Heart left ventricle (tissue), 16 donors: ENCODE results near the gene GLP1R. TPM values are rescaled to one million over a fixed set of nuclear protein-coding genes. Genes with fewer than 3 reads are reported as not detected.

Experiments used
- ATAC-seq, 4 donors: fragments of 200-7000 bp; cut with Tn5 transposase; one replicate each; pipeline ENCODE4 v1.9.1; 2020 to 2022; ENCODE audit warnings: moderate library complexity in 4 of 4, mild to moderate bottlenecking in 3 of 4, moderate number of reproducible peaks in 1 of 4
- DNase-seq, 5 donors: peaks; one replicate each; pipeline ENCODE4 v3.0.0-alpha.2; 2020
- H3K27ac ChIP-seq, 12 donors: fragments of 200-600 bp; sonication (generic) in 4 of 12; one replicate each; pipeline versions ENCODE4 v1.5.0 to v1.8.0; 2016 to 2022; ENCODE audit warnings: mild to moderate bottlenecking in 2 of 12
- H3K27me3 ChIP-seq, 9 donors: fragments of 200-600 bp; sonication (generic) in 2 of 9; one replicate each; pipeline versions ENCODE4 v1.5.1 to v1.8.0; 2016 to 2022; ENCODE audit warnings: mild to moderate bottlenecking in 3 of 9
- H3K36me3 ChIP-seq, 9 donors: fragments of 200-600 bp; sonication (generic) in 2 of 9; one replicate each; pipeline versions ENCODE4 v1.5.0 to v1.8.0; 2018 to 2022; ENCODE audit warnings: mild to moderate bottlenecking in 2 of 9
- H3K4me1 ChIP-seq, 12 donors: fragments of 200-600 bp; sonication (generic) in 4 of 12; one replicate each; pipeline versions ENCODE4 v1.5.0 to v1.8.0; 2016 to 2022; ENCODE audit warnings: mild to moderate bottlenecking in 3 of 12
- H3K4me3 ChIP-seq, 12 donors: fragments of 200-600 bp; sonication (generic) in 4 of 12; one replicate each; pipeline versions ENCODE4 v1.5.0 to v1.8.0; 2017 to 2022; ENCODE audit warnings: mild to moderate bottlenecking in 9 of 12, moderate library complexity in 4 of 12
- H3K9me3 ChIP-seq, 12 donors: fragments of 200-600 bp; sonication (generic) in 4 of 12; one replicate each; pipeline versions ENCODE4 v1.5.0 to v1.8.0; 2016 to 2022; ENCODE audit warnings: mild to moderate bottlenecking in 1 of 12
- CTCF ChIP-seq, 12 donors: fragments of 200-600 bp; sonication (generic) in 4 of 12; IDR thresholded peaks; one replicate each; pipeline versions ENCODE4 v1.5.0 to v1.8.0; 2018 to 2022; ENCODE audit warnings: antibody characterized with exemption in 12 of 12, mild to moderate bottlenecking in 5 of 12
- POLR2A ChIP-seq, 2 donors: fragments of 450-650 bp; IDR thresholded peaks; one replicate each; pipeline ENCODE4 v1.6.1; 2017; ENCODE audit warnings: antibody characterized with exemption in 2 of 2, mild to moderate bottlenecking in 2 of 2, moderate library complexity in 2 of 2
- WGBS, 4 donors: extraction: QIAGEN DNeasy Blood & Tissue Kit in 2 of 4; methylation state at CpG; one replicate each; pipeline versions ENCODE4 v1.1.5 to v1.1.7; 2013 to 2018; 5-methylcytosine and 5-hydroxymethylcytosine counted together
- intact Hi-C, 10 donors: fragments of 100-400 bp; cut with DNase I; formaldehyde crosslinking; loops; one replicate each; pipeline versions ENCODE4 v1.11.1 to v1.14.2; 2022
- polyA plus RNA-seq, 2 donors: library from polyadenylated mRNA; stranded (reverse); fragments of 200-250 nt; gene quantifications; one replicate each; pipeline ENCODE4 v1.2.3, GENCODE V29; 2013
- total RNA-seq, 9 donors: library from RNA; depleted of rRNA in 2 of 9; stranded (reverse); fragments of >200 nt in 2 of 9; fragmentation: NEBNext Ultra II Directional in 3 of 9; extraction: Animal tissue kit (Norgen Biotek cat#: 25700) in 3 of 9; gene quantifications; one replicate each; pipeline versions ENCODE4 v1.1.0 to v1.2.4, GENCODE V29; 2016 to 2023
- donor health status: ischemic (EF 13 %, LVEDD 7.1; RV severe dilation, severe dysfunction).
- donor health status: healthy with polysubstance abuse.
- donor health status: DM: no; HTN: yes; CAD: no.
- donor health status: DM: no; HTN: no; CAD: no.
- donor health status: ischemic (EF 25% LVEDD 6.9; RV normal size, moderate dysfunction).
- donor health status: ischemic (EF 25% LVEDD 5.7; RV mildly dilated, moderate dysfunction).
- donor health status: healthy.
- donor health status: DM: yes; HTN: yes; CAD: no.
- donor health status: ischemic (EF 35%, LVEDD 5.7; RV mildly dilated, moderate dysfunction).
- donor health status: nonischemic (EF 11% LVEDD 7.7; RV severe dilation, severe dysfunction).
- donor health status: DM: yes; HTN: yes; CAD: no.
- donor health status: PGD.
- donor health status: ischemic (EF 29% LVEDD 5.4; RV normal size, mild dysfunction).
- donor health status: nonischemic (EF 23%, LVEDD 6.1; RV moderate dilation, normal function).

Gene GLP1R
- total and polyA plus RNA-seq, 11 donors: 0.25 to 6.4 (median 1.6) TPM

GRCh38 chr6:39075807-39076622 is 27.4 kb downstream of the GLP1R start:
- TF ChIP-seq CTCF (IDR thresholded peaks at IDR 0.05): no peak
- Histone ChIP-seq H3K4me3 (no peak overlapping the region), H3K9me3 (no peaks in the 10 kb centered on the region), H3K27me3 (peaks cover 0 to 4% (median 0%) of the 10 kb centered on the region in 9 donors), H3K36me3 (no peaks in the 10 kb centered on the region), H3K27ac (no peak overlapping the region), H3K4me1 (no peaks in the 10 kb centered on the region)
- intact Hi-C loops: no loop called here
- ATAC-seq (no peak), DNase-seq (no peak)
- 70 to 80% (median 74%) methylated on average over 11 of the region's 11 CpGs for WGBS, 4 donors

GRCh38 chr6:39076623-39077535 is 28.3 kb downstream of the GLP1R start:
- intact Hi-C loops: no loop called here
- TF ChIP-seq POLR2A (IDR thresholded peaks at IDR 0.05) (no peak), CTCF (IDR thresholded peaks at IDR 0.05) (no peak)
- WGBS, 4 donors: 66 to 83% (median 76%) methylated on average over 9 of the region's 9 CpGs
- H3K27me3 ChIP-seq: peaks cover 0 to 4% (median 0%) of the 10 kb centered on the region in 9 donors
- DNase-seq: no peak
- ATAC-seq: no peak
- no peaks in the 10 kb centered on the region for H3K4me1 ChIP-seq
- no peak overlapping the region for H3K27ac ChIP-seq
- H3K36me3 ChIP-seq: no peaks in the 10 kb centered on the region
- no peak overlapping the region for H3K4me3 ChIP-seq
- no peaks in the 10 kb centered on the region for H3K9me3 ChIP-seq

GRCh38 chr6:39077882-39078594 is 29.5 kb downstream of the GLP1R start:
- H3K9me3 ChIP-seq: no peaks in the 10 kb centered on the region
- H3K27me3 ChIP-seq: peaks cover 0 to 4% (median 0%) of the 10 kb centered on the region in 9 donors
- no peaks in the 10 kb centered on the region for H3K4me1 ChIP-seq
- TF ChIP-seq POLR2A (IDR thresholded peaks at IDR 0.05) (no peak), CTCF (IDR thresholded peaks at IDR 0.05) (no peak)
- intact Hi-C loops: no loop called here
- no peaks in the 10 kb centered on the region for H3K36me3 ChIP-seq
- no peak overlapping the region for H3K4me3 ChIP-seq
- 80 to 86% (median 83%) methylated on average over 10 to 11 of the region's 11 CpGs for WGBS, 4 donors
- DNase-seq: no peak
- H3K27ac ChIP-seq: no peak overlapping the region
- no peak for ATAC-seq
